GM12891 (cell line): ENCODE data around the gene ZC3H12A.

ENCODE experiments used
- DNase-seq: peaks from one replicate; pipeline ENCODE4 v3.0.0; 2011; ENCODE audit warnings: low spot score; ENCODE audit not compliant: insufficient read length
- FAIRE-seq: peaks from 2 replicates; lab custom pipeline; 2011; peaks lifted over from hg19 to GRCh38; lab: Jason Lieb, UNC
- PAX5 ChIP-seq: IDR thresholded peaks from 2 replicates; pipeline ENCODE4 v1.6.1; 2011; ENCODE audit warnings: low read length, moderate library complexity, mild to moderate bottlenecking; ENCODE audit not compliant: insufficient read depth, severe bottlenecking
- POLR2A ChIP-seq: IDR thresholded peaks from 2 replicates; pipeline ENCODE4 v1.6.1; 2011; ENCODE audit warnings: low read depth, low read length, control low read depth
- POLR2AphosphoS5 ChIP-seq: IDR thresholded peaks from 2 replicates; pipeline ENCODE4 v1.6.1; 2011; ENCODE audit warnings: low read depth, low read length, control low read depth
- POU2F2 ChIP-seq: IDR thresholded peaks from 2 replicates; pipeline ENCODE4 v1.6.1; 2011; ENCODE audit warnings: low read depth, mild to moderate bottlenecking, control low read depth, low read length, moderate library complexity
- SPI1 ChIP-seq: IDR thresholded peaks from 2 replicates; pipeline ENCODE4 v1.6.1; 2011; ENCODE audit warnings: low read depth, low read length, control low read depth
- TAF1 ChIP-seq: IDR thresholded peaks from 2 replicates; pipeline ENCODE4 v1.6.1; 2011; ENCODE audit warnings: low read depth, low read length, control low read depth

The ZC3H12A gene

GRCh38 chr1:37477946-37478345 is 3.6 kb downstream of the ZC3H12A start:
- TF ChIP-seq POLR2AphosphoS5 (no peak; the same call in 1 of the 2 replicates), PAX5 (no peak), TAF1 (no peak), SPI1 (no peak), POU2F2 (no peak), POLR2A (no peak)
- FAIRE-seq (no peak), DNase-seq (no peak)

GRCh38 chr1:37478451-37478881 is 4.1 kb downstream of the ZC3H12A start:
- TF ChIP-seq POLR2A (0 out of 2 replicates have a peak, but pooled peaks have one; percentile 17), SPI1 (no peak), PAX5 (no peak)
- no peak for DNase-seq
- FAIRE-seq: peak; percentile 73

- no peak for FAIRE-seq
- TF ChIP-seq PAX5: no peak
- TF ChIP-seq TAF1: no peak
- TF ChIP-seq SPI1: no peak
- TF ChIP-seq POLR2AphosphoS5: no peak
- no peak; the same call in 1 of the 2 replicates for TF ChIP-seq POU2F2
- no peak for TF ChIP-seq POLR2A
- DNase-seq: no peak
These were observed 4.5 kb downstream of the ZC3H12A start for GRCh38 chr1:37478890-37479254.

- TF ChIP-seq POLR2AphosphoS5: peak; percentile 78
- no peak for TF ChIP-seq PAX5
- no peak for TF ChIP-seq POU2F2
- peak; percentile 76 for TF ChIP-seq POLR2A
- peak; percentile 70; the same call in 1 of the 2 replicates for TF ChIP-seq TAF1
- TF ChIP-seq SPI1: 0 out of 2 replicates have a peak, but pooled peaks have one; percentile 0
- DNase-seq (peak; percentile 88), FAIRE-seq (peak; percentile 86)
These were observed 5.1 kb downstream of the ZC3H12A start for GRCh38 chr1:37479255-37480124.

GRCh38 chr1:37480125-37480466 is 5.7 kb downstream of the ZC3H12A start:
- DNase-seq: no peak
- FAIRE-seq: no peak
- no peak for TF ChIP-seq PAX5
- TF ChIP-seq SPI1: no peak
- TF ChIP-seq POLR2A: no peak
- TF ChIP-seq POLR2AphosphoS5: no peak
- TF ChIP-seq POU2F2: no peak
- no peak for TF ChIP-seq TAF1

GRCh38 chr1:37480581-37481288 is 6.4 kb downstream of the ZC3H12A start:
- DNase-seq (no peak), FAIRE-seq (no peak)
- TF ChIP-seq PAX5 (no peak), TAF1 (no peak), SPI1 (no peak), POU2F2 (no peak), POLR2A (no peak), POLR2AphosphoS5 (no peak)

- DNase-seq (no peak), FAIRE-seq (no peak)
- no peak for TF ChIP-seq TAF1
- no peak for TF ChIP-seq PAX5
These were observed 7.1 kb downstream of the ZC3H12A start for GRCh38 chr1:37481289-37482003.

GRCh38 chr1:37482004-37482785 is 7.8 kb downstream of the ZC3H12A start:
- DNase-seq: no peak
- TF ChIP-seq POU2F2: no peak
- no peak for FAIRE-seq
